ENCODE data around the gene NAPB.

The NAPB gene

GRCh38 chr20:23403751-23404150 lies 17.5 kb downstream of the NAPB start:
- FAIRE-seq, result no peak

- no peak for FAIRE-seq
Measured at GRCh38 chr20:23401051-23401450, 20.2 kb downstream of the NAPB start.

- FAIRE-seq, result no peak
Measured at GRCh38 chr20:23399568-23400241, 21.6 kb downstream of the NAPB start.

GRCh38 chr20:23397961-23398360 lies 23.3 kb downstream of the NAPB start:
- FAIRE-seq, result no peak

- no peak for FAIRE-seq
Measured at GRCh38 chr20:23396950-23397627, 24.2 kb downstream of the NAPB start.

DNA sequence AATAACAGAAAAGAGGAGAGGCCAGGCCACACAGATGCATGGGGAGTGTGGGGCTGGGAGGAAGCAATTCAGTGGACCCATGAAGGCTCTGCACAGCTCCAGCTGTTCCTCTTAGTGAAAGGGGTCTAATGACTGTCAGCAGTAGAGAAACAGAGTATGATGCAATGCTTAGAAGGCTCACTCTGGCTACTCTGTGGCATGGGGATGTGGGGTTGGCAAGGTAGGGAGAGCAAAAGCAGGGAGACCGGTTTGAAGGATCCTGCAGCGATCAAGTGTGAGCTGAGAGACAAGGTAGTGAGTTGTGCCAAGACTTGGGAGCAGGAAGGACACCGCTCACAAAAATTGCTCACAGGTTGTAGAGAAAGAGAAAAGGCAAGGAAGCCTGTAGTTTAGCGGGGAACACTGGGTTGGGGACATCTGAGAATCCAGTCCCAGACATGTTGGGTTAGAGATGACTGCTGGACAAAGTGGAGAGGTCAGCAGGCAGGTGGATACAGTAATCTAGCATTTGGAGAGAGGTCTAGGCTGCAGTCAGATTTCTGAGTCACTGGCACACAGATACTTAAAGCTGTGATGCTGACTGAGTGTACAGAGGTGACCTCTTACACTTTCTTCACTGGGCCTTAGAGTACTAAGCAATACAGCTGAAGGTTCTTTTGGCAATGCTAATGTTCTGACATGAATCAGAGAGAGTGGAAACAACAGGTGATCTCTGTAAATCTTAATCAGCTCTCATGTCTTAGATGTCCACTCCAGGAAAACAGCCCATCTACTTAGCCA lies 27.1 kb downstream of the NAPB start:
- no peak for FAIRE-seq

GRCh38 chr20:23391707-23392310 lies 29.5 kb downstream of the NAPB start:
- FAIRE-seq, result no peak

- no peak for FAIRE-seq
Measured at GRCh38 chr20:23390091-23390774, 31.1 kb downstream of the NAPB start.

DNA sequence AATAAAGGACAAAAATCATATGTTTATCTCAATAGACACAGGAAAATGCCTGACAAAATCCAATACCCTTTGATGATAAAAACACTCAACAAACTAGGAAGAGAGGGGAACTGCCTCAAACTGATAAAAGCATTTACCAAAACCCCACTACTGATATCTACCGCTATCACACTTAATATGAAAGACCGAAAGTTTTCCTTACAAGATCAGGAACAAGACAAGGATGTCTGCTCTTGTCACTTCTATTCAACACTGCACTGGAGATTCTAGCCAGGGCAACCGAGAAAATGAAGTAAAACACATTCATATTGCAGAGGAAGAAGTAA lies 34.2 kb downstream of the NAPB start:
- no peak for FAIRE-seq

GRCh38 chr20:23386304-23387117 lies 34.8 kb downstream of the NAPB start:
- no peak for FAIRE-seq

GRCh38 chr20:23381876-23382275 lies 39.4 kb downstream of the NAPB start:
- FAIRE-seq, result no peak

DNA sequence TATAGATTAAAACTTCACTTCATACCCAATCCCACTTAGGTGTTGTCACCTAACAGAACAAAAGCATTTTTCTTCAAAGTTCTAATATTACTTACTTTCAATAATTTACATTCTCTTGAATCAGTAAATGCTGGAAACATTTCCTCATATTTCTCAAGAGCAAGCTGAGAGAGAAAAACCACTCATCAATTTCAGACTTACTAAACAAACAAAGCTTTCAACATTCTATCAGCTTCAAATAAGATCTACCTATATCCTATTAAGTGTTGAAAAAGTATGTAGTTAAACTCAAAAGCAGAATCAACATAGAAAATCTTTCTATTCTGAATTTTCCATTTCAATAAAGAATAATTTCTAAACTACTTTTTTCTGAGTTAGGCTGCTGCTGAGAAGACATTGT lies 41.5 kb downstream of the NAPB start:
- FAIRE-seq, result no peak

DNA sequence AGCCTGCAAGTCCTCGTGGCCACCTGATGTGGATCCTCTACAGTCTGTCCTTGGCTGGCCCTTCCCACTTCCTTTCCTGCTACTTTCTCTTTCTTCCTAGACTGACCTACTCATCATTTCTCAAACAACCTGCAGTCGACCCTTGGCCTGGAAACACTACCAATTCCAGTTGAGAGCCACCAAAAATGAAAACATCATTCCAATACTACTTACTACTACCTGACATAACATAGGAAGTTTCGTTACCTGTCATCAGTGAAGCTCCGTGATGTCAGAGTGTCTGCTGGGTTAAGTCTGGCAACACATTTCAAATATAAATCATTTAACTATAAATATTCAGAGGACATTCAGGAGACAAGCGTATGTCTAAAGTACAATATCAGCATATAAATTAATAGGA lies 45.5 kb downstream of the NAPB start:
- no peak for FAIRE-seq

DNA sequence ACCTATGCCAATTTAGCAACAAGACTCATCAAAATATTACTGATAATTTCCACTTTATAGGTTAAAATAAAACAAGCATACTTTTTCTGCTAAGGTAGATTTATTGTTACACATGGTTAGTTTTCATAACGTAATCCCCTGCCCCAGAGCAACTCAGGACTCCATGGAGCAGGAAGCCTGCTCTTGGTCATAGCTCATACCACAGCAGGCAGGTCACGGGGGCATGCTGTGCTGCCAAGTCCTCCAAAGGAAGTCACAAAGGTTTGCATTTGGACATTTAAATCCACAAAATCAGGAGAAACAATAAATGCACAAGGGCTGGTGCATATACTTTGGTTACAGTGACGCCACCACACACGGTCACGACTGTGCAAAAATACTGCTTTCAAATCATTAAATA lies 46.8 kb downstream of the NAPB start:
- no peak for FAIRE-seq

DNA sequence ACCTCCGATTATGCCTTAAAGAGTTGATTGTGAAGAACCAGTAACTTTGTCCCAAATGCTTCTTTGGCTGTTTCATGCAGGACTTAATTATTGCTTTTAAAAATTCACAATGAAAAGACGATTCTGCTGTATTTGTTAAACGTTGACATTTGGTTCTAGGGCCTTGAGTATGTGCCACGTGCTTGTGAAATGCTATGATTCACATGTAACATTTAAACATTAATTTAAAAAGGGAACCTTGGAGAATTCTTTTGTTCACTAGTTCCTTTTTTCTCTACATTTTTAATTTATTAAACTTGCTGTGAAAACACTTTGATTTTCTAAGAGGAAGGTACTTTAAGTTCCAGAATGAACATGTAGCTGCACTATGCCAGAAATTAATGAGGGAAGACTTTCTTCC lies 49.8 kb downstream of the NAPB start:
- FAIRE-seq, result no peak

GRCh38 chr20:23370873-23371272 lies 50.4 kb downstream of the NAPB start:
- no peak for FAIRE-seq

DNA sequence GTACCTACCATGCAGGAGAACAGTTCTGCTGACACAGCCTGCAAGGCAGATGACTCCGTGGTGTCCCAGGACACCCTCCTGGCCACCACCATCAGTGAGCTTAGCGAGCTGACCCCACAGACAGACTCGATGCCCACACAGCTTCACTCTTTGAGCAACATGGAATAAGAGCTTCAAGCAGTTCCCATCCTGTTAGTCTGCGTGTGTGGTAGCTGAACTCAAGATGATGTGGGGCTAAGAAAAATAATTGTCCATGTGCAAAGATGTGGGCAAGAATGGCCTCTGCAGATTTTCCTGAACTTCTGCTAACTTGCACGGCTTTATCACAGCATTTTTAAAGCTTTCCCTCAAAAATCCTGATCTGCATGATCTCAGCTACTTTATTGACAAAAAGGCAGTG lies 51.0 kb downstream of the NAPB start:
- no peak for FAIRE-seq

GRCh38 chr20:23369072-23369823 lies 52.0 kb downstream of the NAPB start:
- no peak for FAIRE-seq

- no peak for FAIRE-seq
Measured at GRCh38 chr20:23368316-23369071, 52.8 kb downstream of the NAPB start.

DNA sequence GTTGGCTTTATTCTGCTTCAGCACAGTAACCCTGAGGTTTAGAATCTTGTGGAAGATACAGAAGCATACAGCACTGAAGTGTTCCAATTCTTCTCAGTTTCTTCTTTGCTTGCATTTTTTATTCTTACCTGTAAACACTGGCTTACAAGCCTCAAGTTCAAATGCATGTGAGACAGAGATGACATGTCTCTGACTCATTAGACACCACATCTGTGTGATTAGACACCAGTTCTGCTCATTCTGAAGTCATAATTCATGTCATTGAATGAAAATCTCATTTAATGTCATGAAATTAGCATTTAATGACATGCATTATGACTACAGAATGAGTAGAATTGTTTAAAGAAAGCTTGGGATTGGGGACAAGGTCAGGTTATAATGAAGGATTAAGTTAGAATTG lies 53.5 kb downstream of the NAPB start:
- FAIRE-seq, result no peak

DNA sequence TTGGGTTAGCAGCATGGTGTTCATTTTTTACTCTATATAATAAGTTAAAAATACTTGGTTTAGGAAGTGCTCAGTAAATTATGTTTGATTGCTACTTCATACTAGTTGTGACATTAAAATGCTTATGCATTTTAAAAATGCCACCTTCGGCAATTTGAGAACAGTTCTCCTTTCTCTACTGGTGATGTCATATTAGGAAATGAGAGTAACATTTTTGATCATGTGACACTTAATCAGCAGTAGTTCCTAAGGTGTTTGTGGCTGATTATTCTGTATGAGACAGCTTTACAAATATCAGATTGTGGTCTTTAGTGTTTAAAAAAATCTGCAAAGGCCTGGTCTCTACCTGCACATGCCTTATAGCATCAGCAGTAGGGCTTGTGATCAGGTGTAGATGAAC lies 54.9 kb downstream of the NAPB start:
- FAIRE-seq, result peak; percentile 71
